Lower lobe of right lung (tissue), 2 donors: ENCODE data around the gene DCC. TPM values are rescaled to one million over a fixed set of nuclear protein-coding genes. Genes with fewer than 3 reads are reported as not detected.

ENCODE experiments used
- ATAC-seq, 2 donors: fragments of 200-7000 bp; cut with Tn5 transposase; one replicate each; pipeline ENCODE4 v1.9.1; 2020 to 2022; ENCODE audit warnings: mild to moderate bottlenecking in 2 of 2, moderate library complexity in 2 of 2
- DNase-seq: peaks from one replicate; pipeline ENCODE4 v3.0.0-alpha.2; 2020
- H3K27ac ChIP-seq: fragments of 200-600 bp; one replicate; pipeline ENCODE4 v1.8.0; 2022
- H3K27me3 ChIP-seq: fragments of 200-600 bp; one replicate; pipeline ENCODE4 v1.8.0; 2022; ENCODE audit warnings: low read depth
- H3K36me3 ChIP-seq: fragments of 200-600 bp; one replicate; pipeline ENCODE4 v1.8.0; 2022; ENCODE audit warnings: mild to moderate bottlenecking
- H3K4me1 ChIP-seq: fragments of 200-600 bp; one replicate; pipeline ENCODE4 v1.8.0; 2022
- H3K4me3 ChIP-seq: fragments of 200-600 bp; one replicate; pipeline ENCODE4 v1.8.0; 2022; ENCODE audit warnings: mild to moderate bottlenecking
- H3K9me3 ChIP-seq: fragments of 200-600 bp; one replicate; pipeline ENCODE4 v1.8.0; 2022
- intact Hi-C: fragments of 100-400 bp; cut with DNase I; formaldehyde crosslinking; loops from one replicate; pipeline ENCODE4 v1.11.0; 2022
- total RNA-seq: library from RNA; stranded (reverse); fragmentation: NEBNext Ultra II Directional; extraction: Animal tissue kit (Norgen Biotek cat#: 25700); gene quantifications from one replicate; pipeline ENCODE4 v1.2.1, GENCODE V29; 2021
- TF ChIP-seq, protein P1 (sequence below): fragments of 200-600 bp; IDR thresholded peaks from one replicate; pipeline ENCODE4 v1.8.0; 2022; ENCODE audit warnings: antibody characterized with exemption, mild to moderate bottlenecking
- donor health status: DM: no; HTN: yes; CAD: no; lungs with severe emphysema.

The DCC gene
- total RNA-seq, 1 donor from 2014 or later: 4.5 TPM

DNA sequence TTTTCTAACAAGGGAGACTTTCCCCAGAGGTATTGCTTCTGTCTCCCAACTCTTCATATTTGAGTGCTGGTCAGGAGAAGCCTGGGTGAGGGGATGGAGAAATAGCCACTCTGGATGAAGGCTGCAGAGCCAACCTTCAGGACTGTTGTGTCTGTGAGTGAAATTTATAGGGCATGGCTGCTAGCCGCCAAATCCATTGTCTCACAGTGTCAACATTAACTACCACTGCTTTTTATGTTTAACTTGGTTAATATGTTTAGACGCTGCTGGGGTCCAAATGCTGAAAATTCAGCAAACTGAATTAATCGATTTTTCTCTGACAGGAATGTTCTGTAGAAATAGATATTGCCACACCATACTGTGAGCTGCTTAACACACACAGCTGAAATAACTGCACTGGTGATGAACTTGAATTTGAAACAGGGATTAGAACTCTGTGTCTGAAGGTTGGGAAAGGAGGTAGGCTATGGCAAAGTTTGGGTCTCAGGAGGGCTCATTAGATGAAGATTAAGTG lies 281.0 kb downstream of the DCC start:
- ATAC-seq (no peak), DNase-seq (no peak)
- H3K36me3 ChIP-seq: no peaks in the 10 kb centered on the region
- no peaks in the 10 kb centered on the region for H3K27me3 ChIP-seq
- no peaks in the 10 kb centered on the region for H3K4me1 ChIP-seq
- H3K4me3 ChIP-seq: no peak overlapping the region
- no peaks in the 10 kb centered on the region for H3K9me3 ChIP-seq
- no peak overlapping the region for H3K27ac ChIP-seq
- TF ChIP-seq, protein P1, sequence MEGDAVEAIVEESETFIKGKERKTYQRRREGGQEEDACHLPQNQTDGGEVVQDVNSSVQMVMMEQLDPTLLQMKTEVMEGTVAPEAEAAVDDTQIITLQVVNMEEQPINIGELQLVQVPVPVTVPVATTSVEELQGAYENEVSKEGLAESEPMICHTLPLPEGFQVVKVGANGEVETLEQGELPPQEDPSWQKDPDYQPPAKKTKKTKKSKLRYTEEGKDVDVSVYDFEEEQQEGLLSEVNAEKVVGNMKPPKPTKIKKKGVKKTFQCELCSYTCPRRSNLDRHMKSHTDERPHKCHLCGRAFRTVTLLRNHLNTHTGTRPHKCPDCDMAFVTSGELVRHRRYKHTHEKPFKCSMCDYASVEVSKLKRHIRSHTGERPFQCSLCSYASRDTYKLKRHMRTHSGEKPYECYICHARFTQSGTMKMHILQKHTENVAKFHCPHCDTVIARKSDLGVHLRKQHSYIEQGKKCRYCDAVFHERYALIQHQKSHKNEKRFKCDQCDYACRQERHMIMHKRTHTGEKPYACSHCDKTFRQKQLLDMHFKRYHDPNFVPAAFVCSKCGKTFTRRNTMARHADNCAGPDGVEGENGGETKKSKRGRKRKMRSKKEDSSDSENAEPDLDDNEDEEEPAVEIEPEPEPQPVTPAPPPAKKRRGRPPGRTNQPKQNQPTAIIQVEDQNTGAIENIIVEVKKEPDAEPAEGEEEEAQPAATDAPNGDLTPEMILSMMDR: no peak
- intact Hi-C loops: no loop called here

DNA sequence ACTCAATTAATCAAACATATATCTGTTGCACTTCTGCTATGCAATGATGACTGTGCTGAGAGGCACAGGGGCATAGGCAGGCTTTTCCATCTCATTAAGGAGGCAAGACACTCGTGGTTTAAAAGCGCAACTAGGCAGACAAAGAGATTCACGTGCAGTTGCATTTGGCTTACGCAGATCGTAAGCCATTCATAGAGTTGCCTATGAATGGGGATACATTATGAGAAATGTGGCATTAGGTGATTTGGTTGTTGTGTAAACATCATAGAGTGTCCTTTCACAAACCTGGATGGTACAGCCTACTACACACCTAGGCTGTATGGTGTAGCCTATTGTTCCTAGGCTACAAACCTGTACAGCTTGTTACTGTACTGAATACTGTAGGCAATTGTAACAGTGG lies 284.7 kb downstream of the DCC start:
- no peaks in the 10 kb centered on the region for H3K9me3 ChIP-seq
- H3K27me3 ChIP-seq: no peaks in the 10 kb centered on the region
- TF ChIP-seq, protein P1: no peak
- intact Hi-C loops: no loop called here
- H3K27ac ChIP-seq: no peak overlapping the region
- no peak overlapping the region for H3K4me3 ChIP-seq
- DNase-seq: no peak
- no peaks in the 10 kb centered on the region for H3K36me3 ChIP-seq
- no peak for ATAC-seq
- H3K4me1 ChIP-seq: no peaks in the 10 kb centered on the region

DNA sequence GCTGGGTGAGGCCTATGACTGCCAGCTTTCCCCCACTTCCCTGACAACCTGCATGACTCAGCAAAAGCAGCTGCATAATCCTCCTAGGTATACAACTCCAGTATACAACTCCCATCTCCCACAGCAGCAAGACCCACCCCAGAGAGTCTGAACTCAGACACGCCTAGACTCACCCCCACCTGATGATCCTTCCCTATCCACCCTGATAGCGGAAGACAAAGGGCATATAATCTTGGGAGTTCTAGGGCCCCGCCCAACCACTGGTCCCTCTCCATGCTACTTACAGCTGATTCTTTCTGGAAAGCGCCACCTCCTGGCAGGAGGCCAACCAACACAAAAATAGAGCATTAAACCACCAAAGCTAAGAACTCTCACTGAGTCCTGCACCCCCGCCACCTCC lies 296.5 kb downstream of the DCC start:
- Histone ChIP-seq H3K9me3 (no peaks in the 10 kb centered on the region), H3K4me3 (no peak overlapping the region), H3K27ac (no peak overlapping the region), H3K4me1 (no peaks in the 10 kb centered on the region), H3K36me3 (no peaks in the 10 kb centered on the region), H3K27me3 (no peaks in the 10 kb centered on the region)
- DNase-seq (no peak), ATAC-seq (no peak)
- intact Hi-C loops: no loop called here
- TF ChIP-seq, protein P1: no peak

DNA sequence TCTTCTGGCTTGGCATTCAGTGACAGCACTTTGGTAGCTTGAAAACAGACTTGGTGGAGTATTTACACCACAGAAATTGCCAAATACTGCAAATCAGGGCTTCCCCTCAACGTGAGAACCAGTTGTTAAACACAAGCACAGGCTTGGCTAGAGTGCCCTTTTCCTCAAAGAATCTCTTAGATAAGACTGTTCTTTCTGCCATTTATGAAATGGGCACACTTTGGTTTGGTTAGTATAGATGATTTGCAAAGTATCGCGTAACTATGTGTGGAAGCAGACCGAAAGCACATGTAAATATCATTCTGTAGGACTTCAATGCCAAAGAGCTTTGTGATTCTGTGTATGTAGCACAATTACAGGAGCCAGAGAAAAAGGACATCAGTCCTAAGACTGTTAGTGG lies 308.2 kb downstream of the DCC start:
- H3K4me3 ChIP-seq: no peak overlapping the region
- H3K27me3 ChIP-seq: no peaks in the 10 kb centered on the region
- H3K36me3 ChIP-seq: no peaks in the 10 kb centered on the region
- no peak for ATAC-seq
- TF ChIP-seq, protein P1: no peak
- H3K27ac ChIP-seq: no peak overlapping the region
- H3K9me3 ChIP-seq: no peaks in the 10 kb centered on the region
- no peak for DNase-seq
- intact Hi-C loops: no loop called here
- H3K4me1 ChIP-seq: no peaks in the 10 kb centered on the region

DNA sequence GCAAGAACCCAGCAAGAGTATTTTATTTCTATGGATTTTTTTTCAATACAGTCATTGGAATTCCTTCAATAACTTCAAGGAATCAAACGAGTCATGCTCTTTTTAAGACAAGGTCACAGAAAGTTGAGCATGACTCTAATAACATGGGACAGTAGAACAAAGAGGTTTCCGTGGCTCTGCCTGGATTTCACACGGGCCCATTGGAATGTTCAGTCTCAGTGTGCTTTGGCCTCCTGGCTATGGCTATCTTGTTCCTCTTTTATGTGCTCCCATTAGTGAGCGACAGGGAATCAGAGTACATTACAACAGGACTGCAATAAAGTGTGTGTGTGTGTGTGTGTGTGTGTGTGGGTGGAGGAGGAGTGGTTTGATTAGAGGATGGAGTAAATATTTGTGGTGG lies 312.4 kb downstream of the DCC start:
- Histone ChIP-seq H3K27ac (no peak overlapping the region), H3K4me3 (no peak overlapping the region), H3K4me1 (no peaks in the 10 kb centered on the region), H3K9me3 (no peaks in the 10 kb centered on the region), H3K27me3 (no peaks in the 10 kb centered on the region), H3K36me3 (no peaks in the 10 kb centered on the region)
- DNase-seq: no peak
- TF ChIP-seq, protein P1: no peak
- no peak for ATAC-seq
- intact Hi-C loops: no loop called here
